Choroid plexus epithelial cell (primary cell): ENCODE measurements around the gene MRPL32.
A peak's percentile ranks its signal among the peaks of the same experiment; 100 is the strongest.

ENCODE experiments used
- DNase-seq: peaks from one replicate; pipeline ENCODE4 v3.0.0-alpha.2; 2010; ENCODE audit warnings: low read depth
- H3K4me3 ChIP-seq: 2 replicates; pipeline ENCODE4 v1.5.1; 2011; ENCODE audit warnings: low read depth, mild to moderate bottlenecking, control low read depth, low read length, moderate library complexity
- TF ChIP-seq, protein P1 (sequence below): conservative IDR thresholded peaks from 2 replicates; pipeline ENCODE4 v1.5.1; 2011; ENCODE audit warnings: low read depth, mild to moderate bottlenecking, control low read depth, inconsistent platforms, low read length, moderate library complexity

The MRPL32 gene

DNA sequence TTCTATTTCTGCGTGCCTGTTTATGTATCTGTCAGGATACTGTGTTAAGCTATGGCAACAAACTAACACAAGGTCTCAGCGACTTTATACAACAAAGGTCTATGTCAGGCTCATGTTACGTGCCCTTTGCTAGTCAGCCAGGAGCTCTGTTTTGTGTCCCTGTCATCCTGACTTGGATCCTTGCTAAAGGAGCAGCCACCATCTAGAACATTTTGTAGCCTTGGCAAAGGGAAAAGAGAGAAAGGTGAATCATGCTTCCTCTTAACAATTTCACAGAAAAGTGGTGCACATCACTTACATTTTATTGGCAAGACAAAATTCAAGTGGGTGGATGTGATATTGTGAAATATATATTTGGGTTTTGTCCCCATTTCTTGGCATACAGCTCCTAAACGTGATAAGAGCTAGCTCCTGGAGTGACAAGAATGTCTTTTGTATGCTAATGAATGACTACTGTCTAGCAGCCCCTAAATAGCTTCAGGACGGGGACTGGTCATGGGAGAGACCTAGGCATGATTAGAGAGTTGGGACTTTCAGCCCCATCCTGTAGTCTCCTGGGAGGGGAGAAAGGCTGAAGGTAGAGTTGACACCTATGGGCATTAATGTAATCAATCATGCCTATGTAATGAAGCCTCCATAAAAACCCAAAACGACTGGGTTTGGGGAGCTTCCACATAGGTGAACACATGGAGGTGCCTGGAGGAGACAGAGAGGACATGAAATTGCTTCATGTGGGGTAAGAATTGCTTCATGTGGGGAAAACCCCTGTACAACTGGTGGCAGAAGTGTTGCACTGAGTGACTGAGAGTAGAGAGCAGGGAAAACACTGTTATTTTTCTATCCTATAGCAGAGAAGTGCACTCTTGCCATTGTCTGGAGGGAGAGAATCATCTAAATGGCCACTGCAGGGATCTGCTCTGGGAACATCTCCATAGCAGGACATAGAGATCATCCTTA is 33.0 kb downstream of the MRPL32 start:
- no peak overlapping the region for H3K4me3 ChIP-seq
- no peak for DNase-seq
- TF ChIP-seq, protein P1, sequence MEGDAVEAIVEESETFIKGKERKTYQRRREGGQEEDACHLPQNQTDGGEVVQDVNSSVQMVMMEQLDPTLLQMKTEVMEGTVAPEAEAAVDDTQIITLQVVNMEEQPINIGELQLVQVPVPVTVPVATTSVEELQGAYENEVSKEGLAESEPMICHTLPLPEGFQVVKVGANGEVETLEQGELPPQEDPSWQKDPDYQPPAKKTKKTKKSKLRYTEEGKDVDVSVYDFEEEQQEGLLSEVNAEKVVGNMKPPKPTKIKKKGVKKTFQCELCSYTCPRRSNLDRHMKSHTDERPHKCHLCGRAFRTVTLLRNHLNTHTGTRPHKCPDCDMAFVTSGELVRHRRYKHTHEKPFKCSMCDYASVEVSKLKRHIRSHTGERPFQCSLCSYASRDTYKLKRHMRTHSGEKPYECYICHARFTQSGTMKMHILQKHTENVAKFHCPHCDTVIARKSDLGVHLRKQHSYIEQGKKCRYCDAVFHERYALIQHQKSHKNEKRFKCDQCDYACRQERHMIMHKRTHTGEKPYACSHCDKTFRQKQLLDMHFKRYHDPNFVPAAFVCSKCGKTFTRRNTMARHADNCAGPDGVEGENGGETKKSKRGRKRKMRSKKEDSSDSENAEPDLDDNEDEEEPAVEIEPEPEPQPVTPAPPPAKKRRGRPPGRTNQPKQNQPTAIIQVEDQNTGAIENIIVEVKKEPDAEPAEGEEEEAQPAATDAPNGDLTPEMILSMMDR = no peak

DNA sequence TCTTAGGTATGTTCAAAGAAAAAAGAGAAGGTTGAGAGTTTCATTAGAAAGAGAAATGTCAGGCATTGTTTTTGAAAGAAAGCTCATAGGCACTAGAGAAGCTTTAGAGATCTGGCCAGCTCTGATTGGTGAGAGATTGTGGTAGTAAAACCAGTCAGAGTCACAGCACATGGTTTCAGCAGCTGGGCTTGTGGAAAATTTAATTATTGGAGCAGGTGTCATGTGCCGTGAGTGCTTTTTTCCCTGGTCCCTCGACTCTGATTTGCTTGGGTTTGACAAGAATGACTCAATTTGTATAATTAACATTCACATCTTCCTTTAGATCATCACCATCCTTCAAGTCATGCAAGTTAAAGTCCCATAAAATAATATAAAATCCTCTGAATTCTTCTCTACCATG is 35.2 kb downstream of the MRPL32 start:
- H3K4me3 ChIP-seq = no peak overlapping the region
- DNase-seq = no peak
- TF ChIP-seq, protein P1 = no peak

DNA sequence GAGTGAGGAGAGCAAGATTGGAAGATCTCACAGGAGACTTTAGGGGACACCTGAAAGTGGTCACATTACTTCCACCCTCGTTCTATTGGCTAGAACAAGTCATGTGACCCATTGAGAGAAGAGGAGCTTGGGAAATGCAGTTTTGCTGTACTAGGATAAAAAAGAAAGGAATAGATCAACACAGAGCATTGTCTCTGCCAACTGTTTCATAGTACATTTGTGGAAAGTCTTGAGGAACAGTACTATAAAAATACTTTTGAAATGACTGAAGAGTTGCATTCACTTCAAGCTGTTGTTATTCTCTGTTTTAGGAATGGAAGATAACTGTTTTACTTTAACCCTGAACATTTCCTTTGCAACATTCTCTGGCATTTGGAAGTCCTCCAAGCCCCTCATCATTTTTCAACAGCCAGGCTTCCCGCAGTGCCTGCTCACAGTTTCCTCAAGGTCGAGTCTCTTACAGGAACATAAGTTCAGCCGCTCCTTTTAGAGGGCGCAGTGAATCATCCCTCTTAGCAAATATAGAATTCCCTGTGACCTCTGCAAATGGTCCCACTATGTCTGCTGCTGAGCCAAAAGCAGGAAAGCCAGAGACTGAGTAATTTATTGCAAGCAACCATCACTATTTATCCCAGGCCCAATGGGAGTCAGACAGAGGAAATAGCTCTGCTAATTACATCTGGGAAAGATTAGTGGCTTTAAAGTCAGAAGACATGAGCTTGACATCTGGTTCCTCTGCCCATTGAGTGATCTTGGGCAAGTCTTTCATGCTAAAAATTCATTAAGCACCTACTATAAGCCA is 40.7 kb downstream of the MRPL32 start:
- H3K4me3 ChIP-seq = no peak overlapping the region
- TF ChIP-seq, protein P1 = no peak
- DNase-seq = peak; percentile 100

DNA sequence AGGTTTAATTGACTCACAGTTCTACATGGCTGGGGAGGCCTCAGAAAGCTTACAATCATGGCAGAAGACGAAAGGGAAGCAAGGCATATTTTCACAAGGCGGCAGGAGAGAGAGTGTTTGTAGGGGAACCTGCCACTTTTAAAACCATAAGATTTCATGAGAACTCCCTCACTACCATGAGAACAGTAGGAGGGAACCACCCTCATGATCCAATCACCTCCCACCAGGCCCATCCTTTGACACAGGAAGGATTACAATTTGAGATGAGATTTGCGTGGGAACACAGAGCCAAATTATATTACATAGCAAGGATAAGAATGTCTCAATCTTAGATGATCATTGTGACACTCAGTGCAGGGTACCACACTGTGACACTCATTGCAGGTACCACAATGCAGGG is 44.2 kb downstream of the MRPL32 start:
- TF ChIP-seq, protein P1 = no peak
- H3K4me3 ChIP-seq = no peak overlapping the region
- DNase-seq = no peak

DNA sequence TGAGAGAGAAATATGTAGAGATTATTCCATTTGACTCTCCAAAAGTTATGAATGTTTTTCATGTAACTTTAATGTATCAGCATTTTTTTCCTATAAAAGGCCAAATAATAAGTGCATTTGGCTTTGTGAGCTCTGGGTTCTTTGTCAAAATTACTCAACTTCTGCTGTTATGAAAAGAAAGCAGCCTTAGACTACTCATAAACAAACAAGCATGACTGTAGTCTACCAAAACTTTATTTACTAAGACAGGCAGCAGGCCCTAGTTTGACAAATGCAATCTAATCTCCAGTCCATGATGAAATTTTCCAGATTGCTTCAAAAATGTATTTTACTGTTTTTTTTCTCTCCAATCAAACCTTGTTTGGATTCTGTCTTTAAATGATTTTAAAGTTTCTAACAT is 46.3 kb downstream of the MRPL32 start:
- DNase-seq = peak; percentile 35
- TF ChIP-seq, protein P1 = no peak
- no peak overlapping the region for H3K4me3 ChIP-seq

DNA sequence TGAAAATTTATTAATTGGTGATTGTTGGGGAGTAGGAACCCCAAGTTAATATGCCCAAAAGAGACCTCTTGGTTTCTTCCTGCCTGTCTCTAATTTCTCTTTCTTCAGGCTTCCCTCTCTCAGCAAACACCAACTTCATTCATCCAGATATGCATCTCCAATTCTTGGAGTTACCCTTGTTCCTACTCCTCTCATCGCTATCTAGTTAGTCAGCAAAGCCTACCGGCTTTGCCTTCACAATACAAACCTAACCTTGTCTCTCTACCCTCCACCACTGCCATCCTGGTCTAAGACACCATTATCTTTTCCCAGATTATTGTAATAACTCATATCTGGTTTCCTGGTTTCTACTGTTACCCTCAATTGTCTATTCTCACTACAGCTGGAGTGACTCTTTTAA is 47.9 kb downstream of the MRPL32 start:
- DNase-seq = no peak
- H3K4me3 ChIP-seq = no peak overlapping the region
- TF ChIP-seq, protein P1 = no peak
